GM19452 (cell line): ENCODE data around the gene CUX1.

ENCODE experiments used
- ATAC-seq: cut with Tn5 transposase; IDR thresholded peaks from one replicate; pipeline ENCODE4 v1.9.1; 2021; ENCODE audit not compliant: unreplicated experiment

CUX1 gene

GRCh38 chr7:102093599-102094315 lies 276.3 kb downstream of the CUX1 start:
- ATAC-seq = no peak

DNA sequence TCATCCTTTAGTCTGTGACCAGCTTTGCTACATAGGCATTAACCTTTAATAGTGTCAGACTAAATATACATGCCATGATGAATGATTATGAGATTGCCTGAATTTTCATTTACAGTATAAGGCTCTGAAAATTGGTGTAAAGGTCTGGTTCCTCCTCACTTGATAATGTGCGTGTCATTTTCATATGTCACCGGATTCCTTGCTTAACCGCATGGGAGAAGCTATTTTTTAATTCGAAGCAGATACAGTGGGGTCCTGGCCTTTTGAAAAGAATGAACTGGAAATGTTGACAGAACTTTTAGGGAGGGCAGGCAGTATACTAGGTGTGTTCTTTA lies 276.9 kb downstream of the CUX1 start:
- ATAC-seq = no peak

- ATAC-seq = no peak
These were observed 278.0 kb downstream of the CUX1 start for GRCh38 chr7:102095321-102096011.

- no peak for ATAC-seq
These were observed 278.5 kb downstream of the CUX1 start for GRCh38 chr7:102096012-102096332.

DNA sequence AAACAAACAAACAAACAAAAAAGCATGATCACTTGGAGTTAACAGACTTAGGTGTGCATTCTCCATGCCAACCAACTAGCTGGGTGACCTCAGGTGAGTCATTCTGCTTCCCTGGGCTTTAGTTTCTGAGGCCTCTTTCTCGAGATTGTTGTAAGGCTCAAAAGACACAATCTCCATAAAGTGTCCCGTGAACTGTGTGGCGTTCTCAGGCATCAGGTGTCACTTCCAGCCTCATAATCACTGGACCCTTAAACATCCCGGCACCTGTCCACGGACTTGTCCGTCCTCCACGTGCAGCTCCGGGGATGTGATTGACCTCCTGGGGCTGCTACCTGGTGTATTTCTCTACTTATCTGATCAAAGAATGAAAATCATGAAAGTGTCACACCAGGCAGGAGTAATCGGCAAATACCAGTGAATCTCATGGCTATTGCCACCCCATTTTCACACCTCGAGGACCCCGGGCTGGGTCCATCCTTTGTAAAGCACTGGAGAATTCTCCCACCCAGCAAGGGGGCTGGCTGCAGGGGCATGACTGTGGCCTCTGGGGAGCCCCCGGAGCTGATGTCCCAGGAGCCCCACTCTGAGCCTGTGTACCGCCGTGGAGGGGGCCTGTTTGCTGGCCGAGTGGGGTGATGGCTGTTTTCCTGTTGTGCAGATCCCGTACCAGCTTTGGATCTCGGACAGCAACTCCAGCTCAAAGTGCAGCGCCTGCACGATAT lies 279.4 kb downstream of the CUX1 start:
- no peak for ATAC-seq

DNA sequence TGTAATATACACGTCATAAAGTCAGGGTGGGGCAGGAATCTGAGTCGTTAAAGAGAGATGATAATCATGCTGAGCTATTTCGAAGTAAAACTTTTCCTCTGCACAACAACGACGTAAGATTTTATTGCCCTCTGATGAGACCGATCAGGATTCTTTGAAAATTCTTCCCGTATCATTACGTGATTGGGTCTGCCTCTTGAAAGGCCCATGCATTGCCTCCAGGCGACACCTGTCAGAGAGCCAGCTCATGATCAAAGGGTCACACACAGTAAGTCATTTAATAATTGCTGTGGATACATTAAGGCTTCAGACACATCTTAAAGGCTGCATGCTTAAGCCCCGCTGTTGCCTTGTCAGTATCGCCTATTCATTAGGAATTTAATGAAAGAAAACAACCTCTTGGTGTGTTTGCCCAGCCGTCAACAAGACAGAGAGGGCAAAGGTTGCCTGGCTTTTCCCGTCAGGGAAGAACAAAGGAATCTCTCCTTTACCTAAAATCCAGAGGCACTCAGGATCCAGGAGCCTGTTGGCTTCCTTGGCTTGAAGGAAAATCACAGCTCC lies 280.3 kb downstream of the CUX1 start:
- no peak for ATAC-seq

GRCh38 chr7:102098986-102099385 lies 281.6 kb downstream of the CUX1 start:
- no peak for ATAC-seq

DNA sequence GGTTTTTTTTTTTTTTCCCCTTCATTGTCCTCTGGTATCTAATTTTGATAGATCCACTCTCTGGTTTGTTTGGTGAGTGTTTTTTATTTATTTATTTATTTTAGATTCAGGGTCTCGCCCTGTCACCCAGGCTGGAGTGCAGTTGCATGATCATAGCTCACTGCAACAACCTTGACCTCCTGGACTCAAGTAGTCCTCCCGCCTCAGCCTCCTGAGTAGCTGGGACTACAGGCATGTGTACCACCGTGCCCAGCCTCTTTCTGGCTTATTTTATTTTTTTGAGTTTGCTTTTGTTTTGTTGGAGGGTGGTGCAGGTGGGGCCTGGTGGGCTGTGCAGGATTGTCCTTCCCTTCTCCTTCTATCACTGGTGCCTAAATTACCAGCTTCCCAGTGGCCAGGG lies 282.0 kb downstream of the CUX1 start:
- no peak for ATAC-seq

GRCh38 chr7:102101111-102101551 lies 283.7 kb downstream of the CUX1 start:
- no peak for ATAC-seq

DNA sequence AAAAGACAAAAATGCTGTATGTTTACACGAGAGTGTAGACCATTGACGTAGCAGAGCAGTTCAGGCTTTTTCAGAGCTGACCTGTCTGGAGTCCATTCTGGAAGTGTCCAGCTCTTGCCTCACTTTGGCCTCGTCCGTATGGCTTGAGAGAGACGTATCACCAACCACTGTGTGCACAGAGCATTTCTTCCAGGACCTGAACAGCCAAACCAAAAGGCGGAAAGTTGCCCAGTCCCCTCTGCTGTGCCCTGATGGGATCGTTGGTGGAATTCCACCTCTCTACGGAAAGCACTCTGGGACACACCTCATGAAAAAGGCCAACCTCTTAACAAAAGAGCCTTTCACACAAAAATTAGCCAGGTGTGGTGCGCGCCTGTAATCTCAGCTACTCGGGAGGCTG lies 284.5 kb downstream of the CUX1 start:
- ATAC-seq = no peak

- ATAC-seq = no peak
These were observed 285.6 kb downstream of the CUX1 start for GRCh38 chr7:102103027-102103372.

DNA sequence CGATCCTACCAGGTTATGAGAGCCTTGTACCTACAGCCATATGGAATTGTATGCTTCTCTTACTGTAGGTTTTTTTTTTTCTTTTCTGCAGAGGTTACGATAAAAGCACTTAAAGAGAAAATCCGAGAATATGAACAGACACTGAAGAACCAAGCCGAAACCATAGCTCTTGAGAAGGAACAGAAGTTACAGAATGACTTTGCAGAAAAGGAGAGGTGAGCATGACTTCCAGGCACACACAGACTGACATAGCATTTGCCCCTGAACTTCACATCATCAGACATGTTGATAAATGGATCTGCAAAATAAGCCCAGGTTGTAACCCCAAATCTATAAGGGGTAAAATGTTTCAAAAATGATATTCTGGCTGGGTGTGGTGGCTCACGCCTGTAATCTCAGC lies 286.8 kb downstream of the CUX1 start:
- ATAC-seq = no peak

DNA sequence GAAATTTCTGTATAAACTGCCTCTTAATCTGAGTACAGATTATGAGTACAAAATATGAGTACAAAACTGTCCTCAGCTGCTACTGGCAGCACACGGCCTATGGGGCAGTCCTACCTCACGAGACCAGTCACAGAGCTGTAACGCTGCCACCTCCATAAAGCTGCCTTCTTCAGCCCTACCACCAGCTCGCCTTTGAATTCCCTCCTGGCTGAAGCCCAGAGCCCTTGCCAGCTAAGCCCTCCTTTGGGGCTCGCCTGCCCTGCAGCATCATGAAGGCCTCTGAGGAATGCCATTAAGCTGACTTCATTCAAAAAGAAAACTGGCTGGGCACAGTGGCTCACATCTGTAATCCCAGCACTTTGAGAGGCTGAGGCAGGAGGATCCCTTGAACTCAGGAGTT lies 289.2 kb downstream of the CUX1 start:
- no peak for ATAC-seq

DNA sequence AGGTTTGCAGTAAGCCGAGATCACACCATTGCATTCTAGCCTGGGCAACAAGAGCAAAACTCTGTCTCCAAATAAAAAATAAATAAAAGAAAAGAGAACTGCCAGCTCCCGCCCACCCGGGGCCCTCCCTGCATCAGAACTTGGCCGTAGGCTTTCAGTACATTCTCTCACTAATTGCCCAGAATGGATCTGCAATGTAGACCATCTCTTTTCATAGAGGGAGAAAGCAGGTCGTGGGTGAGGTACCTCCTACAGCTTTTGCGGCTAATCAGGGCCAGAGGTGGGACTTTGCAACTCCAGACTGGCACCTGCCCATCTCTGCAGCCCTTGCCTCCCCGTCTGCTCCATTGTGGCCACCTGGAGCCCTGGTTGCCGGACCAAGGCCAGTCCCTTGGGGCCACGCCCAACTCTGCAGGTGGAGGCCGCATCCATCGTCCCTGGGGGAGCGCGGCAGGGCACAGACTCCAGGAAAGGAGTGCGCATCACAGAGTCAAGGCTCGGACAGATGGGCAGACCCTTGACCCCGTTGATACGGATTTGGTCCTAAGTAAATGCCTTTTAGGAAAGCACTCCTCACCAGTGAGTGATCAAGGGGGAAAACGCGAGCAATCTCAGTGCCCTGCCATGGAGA lies 290.2 kb downstream of the CUX1 start:
- no peak for ATAC-seq

GRCh38 chr7:102111061-102112041 lies 293.9 kb downstream of the CUX1 start:
- ATAC-seq = no peak

GRCh38 chr7:102115181-102115580 lies 297.8 kb downstream of the CUX1 start:
- ATAC-seq = no peak

DNA sequence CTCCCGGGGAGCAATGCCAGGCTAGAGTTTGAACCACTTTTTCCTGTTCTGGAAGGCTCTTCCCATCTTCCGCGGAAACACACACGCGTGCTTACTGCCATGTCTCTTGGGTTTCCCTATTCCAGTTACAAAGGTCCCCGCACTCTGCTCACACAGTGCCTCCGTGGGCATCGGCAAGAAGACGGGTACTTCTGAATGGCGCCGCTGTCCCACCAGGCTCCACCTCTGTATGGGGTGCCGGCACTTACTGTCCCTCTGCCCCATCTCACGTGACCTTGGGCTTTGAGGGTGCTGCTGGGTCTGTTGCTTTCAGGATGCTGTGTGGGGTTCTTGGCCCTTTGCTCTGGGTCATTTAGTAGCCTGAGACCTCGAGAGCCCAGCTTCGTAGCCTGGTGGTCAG lies 298.5 kb downstream of the CUX1 start:
- ATAC-seq = no peak

DNA sequence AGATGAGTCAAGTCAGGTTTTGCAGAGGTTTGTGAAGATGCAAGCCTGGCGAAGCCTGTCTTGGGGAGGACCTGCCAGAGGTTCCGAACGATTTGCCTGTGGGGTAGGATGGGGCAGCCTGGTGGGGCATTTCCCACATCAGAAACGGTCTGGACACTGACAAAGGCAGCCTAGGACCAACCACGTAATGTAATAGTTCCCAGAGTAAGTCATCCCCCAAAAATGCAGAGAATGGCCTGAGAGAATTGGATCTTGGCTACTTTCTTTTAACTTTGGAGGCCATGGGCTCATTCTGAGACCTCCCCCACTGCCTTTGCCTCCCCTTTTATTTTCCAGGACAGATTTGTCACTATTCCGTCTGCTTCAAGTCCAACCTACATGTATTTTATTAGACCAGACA lies 300.3 kb downstream of the CUX1 start:
- no peak for ATAC-seq

DNA sequence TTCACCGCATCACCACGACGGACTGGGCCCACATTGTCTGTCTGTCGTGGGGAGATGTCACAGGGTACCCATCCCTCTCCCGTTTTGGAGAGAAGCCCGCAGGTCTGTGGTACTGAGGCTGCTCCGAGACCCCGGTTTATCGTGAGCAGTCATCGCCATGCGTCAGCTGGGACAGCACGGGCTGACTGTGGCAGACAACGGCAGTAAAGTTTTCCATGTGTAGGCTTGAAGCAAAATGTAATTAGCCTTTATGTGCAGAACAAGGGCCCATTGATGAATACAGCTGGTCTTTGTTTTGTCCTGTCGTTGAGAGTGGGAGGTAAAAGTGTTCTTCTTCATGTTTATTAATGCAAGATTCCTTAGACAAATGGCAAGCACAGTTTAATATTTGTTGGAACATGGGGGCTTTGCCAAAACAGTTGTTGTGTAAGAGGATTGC lies 301.8 kb downstream of the CUX1 start:
- no peak for ATAC-seq

DNA sequence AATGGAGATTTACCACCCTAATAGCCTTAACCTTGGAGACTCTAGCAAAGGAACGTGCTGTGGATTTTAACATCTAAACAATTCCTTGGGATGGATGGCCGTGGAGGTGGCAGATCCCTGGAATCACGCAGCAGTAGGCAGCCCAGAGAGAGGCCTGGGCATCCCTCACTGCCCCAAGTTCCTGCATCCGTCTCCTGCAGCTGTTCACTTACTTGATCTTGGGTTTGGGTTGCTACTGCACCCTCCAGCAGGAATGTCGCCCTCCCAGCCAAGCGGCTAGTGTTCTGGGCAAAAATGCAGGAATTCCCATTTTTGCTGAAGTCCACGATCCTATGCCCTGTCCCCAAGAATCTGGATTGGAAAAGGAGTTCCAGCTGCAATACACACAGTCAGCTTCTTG lies 302.5 kb downstream of the CUX1 start:
- ATAC-seq = no peak
